HG03196 (cell line): ENCODE measurements around the gene TICAM1.
"Not testable (repeated sequence)": the region's sequence is repeated elsewhere in the genome, so short reads cannot be mapped to it uniquely, and the experiment has no call there.

Experiments used
- ATAC-seq: cut with Tn5 transposase; IDR thresholded peaks from one replicate; pipeline ENCODE4 v1.9.1; 2021; ENCODE audit not compliant: unreplicated experiment

TICAM1 gene

GRCh38 chr19:4806384-4806783 is 25.1 kb downstream of the TICAM1 start:
- no peak for ATAC-seq

GRCh38 chr19:4805140-4805539 is 26.4 kb downstream of the TICAM1 start:
- not testable (repeated sequence) for ATAC-seq

GRCh38 chr19:4803736-4804695 is 27.5 kb downstream of the TICAM1 start:
- ATAC-seq = no peak

GRCh38 chr19:4802711-4803110 is 28.8 kb downstream of the TICAM1 start:
- no peak for ATAC-seq

- ATAC-seq = no peak
Observed at GRCh38 chr19:4801085-4801619, 30.4 kb downstream of the TICAM1 start.

GRCh38 chr19:4800591-4801081 is 30.9 kb downstream of the TICAM1 start:
- no peak for ATAC-seq

- no peak for ATAC-seq
Observed at GRCh38 chr19:4795400-4795799, 36.1 kb downstream of the TICAM1 start.

GRCh38 chr19:4794971-4795370 is 36.5 kb downstream of the TICAM1 start:
- ATAC-seq = no peak

GRCh38 chr19:4793278-4793677 is 38.2 kb downstream of the TICAM1 start:
- ATAC-seq = not testable (repeated sequence)

- ATAC-seq = not testable (repeated sequence)
Observed at GRCh38 chr19:4792866-4793195, 38.7 kb downstream of the TICAM1 start.

- not testable (repeated sequence) for ATAC-seq
Observed at GRCh38 chr19:4792019-4792865, 39.3 kb downstream of the TICAM1 start.

GRCh38 chr19:4791183-4792018 is 40.1 kb downstream of the TICAM1 start, which contains the start of gene FEM1A:
FEM1A (plus strand) TSS chr19:4791734; CDS start chr19:4791855, 121 bp downstream.
- ATAC-seq = peak; percentile 96

GRCh38 chr19:4786412-4787016 is 45.0 kb downstream of the TICAM1 start:
- not testable (repeated sequence) for ATAC-seq

GRCh38 chr19:4781801-4782200 is 49.7 kb downstream of the TICAM1 start:
- no peak for ATAC-seq

- ATAC-seq = no peak
Observed at GRCh38 chr19:4780860-4781259, 50.7 kb downstream of the TICAM1 start.

GRCh38 chr19:4778124-4778523 is 53.4 kb downstream of the TICAM1 start:
- ATAC-seq = not testable (repeated sequence)

- ATAC-seq = no peak
Observed at GRCh38 chr19:4776436-4777211, 54.9 kb downstream of the TICAM1 start.

- ATAC-seq = no peak
Observed at GRCh38 chr19:4775627-4776152, 55.8 kb downstream of the TICAM1 start.

- ATAC-seq = no peak
Observed at GRCh38 chr19:4774136-4774535, 57.4 kb downstream of the TICAM1 start.
